Measurements from ENCODE around the gene GRM2.

GRM2 gene

DNA sequence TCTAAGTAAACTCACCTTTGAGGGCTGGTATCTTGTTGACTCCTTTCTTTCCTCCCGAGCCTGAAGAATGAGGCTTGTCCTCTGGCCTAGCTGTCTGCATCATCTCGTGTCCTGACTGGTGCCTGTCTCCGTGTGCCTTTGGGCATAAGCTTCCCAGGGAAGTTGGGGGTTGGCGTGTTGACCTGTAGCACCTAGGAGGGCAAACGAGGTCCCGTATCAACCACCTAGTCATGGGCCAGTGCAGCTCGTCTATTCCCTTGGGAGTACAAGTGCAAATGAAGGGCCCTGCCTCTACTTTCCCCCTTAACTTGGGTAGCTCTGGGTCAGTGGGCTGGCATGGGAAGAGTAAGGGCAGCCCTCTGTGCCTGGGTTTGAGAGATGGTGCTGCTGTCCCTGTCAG, 27.1 kb upstream of the GRM2 start:
- peak overlapping the region; percentile 86 for H3K27ac ChIP-seq
- DNase-seq (ENCODE audit: low read depth, low spot score): no peak

DNA sequence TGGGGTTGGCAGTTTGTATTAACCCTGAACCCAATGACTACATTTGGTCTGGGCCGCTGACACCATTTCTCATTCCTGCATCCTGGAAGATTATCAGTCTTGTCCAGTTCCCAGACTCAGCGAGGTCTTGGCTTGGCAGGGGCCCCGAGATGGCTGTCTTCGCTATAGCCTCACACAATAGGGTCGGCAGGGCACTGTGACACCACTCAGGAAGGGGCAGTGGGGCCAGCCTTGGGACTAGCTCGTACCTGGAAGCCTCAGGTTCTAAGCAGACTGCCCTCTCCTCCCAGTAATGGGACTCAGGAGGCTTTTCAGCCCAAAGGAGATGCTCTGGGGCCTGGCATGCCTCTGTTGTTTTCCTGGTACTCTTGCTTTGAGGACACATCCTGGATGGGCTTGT, 26.7 kb upstream of the GRM2 start:
- H3K27ac ChIP-seq: peak overlapping the region; percentile 86
- DNase-seq (ENCODE audit: low read depth, low spot score): no peak

DNA sequence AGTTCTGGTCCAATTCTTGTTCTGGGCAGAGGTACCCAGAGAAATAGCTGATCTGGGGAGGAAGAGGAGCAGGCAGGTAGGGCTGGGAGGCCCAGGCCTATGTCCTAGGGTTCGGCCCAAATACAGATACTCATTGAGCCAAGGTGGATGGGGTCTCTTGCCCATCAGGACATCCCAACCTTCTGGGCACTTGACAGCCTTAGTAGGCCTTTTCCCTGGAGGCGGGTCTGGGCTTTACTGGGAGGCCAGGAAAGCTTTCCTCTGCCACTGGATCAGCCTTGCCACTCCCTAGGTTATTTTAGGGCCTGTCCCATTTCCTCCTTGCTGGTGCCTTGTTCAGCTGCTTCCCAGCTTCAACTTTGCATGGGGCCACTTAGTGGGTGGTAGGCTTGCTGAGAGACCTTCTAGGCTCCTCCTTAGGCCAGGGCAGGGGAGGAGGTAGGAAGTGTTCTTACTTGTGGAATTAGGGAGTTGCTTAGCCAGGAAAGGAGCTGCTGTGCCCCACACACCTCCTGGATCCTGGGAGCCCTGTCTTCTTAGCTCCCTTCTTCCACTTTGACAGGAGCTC, 26.1 kb upstream of the GRM2 start:
- no peak for DNase-seq (ENCODE audit: low read depth, low spot score)
- H3K27ac ChIP-seq: peak overlapping the region; percentile 86

DNA sequence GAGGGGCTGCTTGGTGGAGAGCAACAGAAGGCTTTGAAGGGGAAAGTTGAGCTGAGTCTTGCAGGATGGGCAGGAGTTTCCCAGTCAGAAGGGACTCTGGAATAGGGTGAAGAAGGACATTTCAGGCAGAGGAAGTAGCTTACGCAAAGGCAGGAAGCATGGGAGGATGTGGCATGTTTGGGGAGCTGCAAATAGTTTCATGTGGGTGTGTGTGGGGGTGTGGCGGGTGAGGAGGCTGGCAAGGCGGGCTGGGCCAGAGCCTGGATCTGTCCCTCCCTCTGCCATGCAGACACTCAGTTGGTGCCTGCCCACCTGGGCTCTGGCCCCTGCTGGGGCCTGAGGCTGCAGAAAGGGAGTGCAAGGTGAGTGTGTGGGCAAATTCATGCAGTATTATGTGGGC, 25.4 kb upstream of the GRM2 start:
- peak; percentile 41 for DNase-seq (ENCODE audit: low read depth, low spot score)
- H3K27ac ChIP-seq: peak overlapping the region; percentile 86

DNA sequence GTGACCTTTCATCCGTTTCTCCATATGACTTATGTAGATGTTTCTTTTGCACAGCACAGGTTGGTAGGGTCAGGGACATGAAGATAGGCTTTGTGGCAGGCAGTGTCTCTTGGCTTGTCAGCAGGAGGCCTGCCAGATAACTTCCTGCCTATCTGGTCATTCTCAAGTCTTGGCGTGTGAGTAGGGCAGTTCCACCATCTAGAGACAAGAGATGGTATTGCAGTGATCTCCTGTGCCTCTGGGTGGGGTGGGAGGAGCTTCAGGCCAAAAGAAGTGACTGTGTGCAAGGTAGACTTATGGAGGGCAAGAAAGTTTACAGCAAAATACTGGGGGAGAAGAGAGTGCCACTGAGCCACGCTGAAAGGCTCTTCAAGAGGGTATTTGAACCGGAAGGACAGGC, 24.8 kb upstream of the GRM2 start:
- peak; percentile 59 for DNase-seq (ENCODE audit: low read depth, low spot score)

DNA sequence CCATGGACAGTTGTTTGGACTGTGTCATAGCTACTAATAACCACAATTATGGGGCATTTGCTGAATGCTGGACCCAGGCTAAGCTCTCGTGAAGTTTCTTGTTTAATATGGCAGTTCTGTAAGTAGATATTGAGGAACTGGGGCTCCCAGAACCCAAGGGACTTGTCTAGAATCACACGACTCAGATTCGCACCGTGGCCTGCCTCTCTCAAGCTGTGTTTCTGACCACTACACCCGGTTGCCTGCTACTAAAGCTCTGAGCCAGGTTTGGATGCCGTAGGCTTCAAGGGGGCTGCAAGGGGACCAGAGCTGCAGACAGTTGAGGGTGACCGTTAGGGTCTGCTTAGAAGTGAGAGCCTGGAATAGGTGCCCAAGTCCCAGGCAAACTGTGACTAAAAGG, 24.3 kb upstream of the GRM2 start:
- H3K27ac ChIP-seq: no peak overlapping the region
- no peak for DNase-seq (ENCODE audit: low read depth, low spot score)

More for the DNA sequence above, 24.8 kb upstream of the GRM2 start:
- H3K27ac ChIP-seq: peak overlapping the region; percentile 86

DNA sequence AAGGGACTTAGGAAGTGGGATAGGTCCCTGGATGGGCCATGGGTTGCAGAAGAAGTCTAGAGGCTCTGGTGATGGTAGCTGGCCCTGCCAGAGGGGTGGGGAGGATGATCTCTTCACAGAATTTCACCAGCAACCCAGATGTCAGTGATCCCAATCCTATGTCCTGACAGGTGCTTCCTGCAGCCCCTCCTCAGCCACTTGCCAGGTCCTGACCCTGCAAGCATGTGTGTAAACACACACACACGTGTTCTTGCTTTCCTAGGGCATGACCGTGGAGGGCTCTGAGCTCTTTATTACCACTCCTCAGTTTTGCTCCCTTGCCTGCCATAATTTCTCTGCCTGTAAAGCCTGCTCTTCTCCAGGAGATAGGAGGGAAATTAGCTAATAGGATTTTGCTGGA, 23.3 kb upstream of the GRM2 start:
- DNase-seq (ENCODE audit: low read depth, low spot score): no peak

DNA sequence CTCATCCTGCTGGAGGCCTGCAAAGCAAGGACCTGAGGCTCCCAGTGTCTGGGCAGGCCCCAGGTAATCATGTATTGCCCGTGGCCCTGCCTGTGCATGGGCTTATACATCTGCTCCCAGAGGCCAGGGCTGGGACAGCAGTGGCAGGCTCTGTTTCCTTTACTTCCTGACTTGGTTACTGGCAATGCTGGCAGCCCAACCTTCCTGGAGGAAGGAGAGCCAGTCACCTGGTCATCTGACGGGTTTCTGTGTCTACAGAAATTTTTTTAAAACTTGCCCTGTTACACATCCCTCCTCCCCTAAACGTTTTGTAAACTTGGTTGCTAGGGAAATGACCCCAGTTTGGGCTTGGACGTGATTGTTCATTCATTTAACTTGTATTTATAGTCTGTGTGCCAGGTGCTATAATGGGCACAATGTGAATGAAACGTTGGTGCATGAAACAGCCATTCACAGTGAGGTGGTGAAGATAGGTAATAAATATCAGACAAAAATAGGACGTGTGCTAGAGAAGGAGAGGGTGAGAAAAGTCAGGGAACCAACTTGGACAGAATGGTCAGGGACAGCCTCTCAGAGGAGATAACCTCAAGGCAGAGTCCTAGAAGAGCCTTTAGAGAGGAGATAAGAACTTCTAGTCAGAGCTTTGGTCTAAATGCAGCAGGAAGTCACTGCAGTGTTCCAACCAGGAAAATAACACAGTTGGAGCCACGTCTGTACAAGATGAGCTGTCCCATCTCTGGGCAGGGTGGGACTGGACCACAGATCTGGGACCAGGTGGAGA, 21.7 kb upstream of the GRM2 start:
- no peak for DNase-seq (ENCODE audit: low read depth, low spot score)
- no peak overlapping the region for H3K27ac ChIP-seq

More for the DNA sequence above, 23.3 kb upstream of the GRM2 start:
- no peak overlapping the region for H3K27ac ChIP-seq

DNA sequence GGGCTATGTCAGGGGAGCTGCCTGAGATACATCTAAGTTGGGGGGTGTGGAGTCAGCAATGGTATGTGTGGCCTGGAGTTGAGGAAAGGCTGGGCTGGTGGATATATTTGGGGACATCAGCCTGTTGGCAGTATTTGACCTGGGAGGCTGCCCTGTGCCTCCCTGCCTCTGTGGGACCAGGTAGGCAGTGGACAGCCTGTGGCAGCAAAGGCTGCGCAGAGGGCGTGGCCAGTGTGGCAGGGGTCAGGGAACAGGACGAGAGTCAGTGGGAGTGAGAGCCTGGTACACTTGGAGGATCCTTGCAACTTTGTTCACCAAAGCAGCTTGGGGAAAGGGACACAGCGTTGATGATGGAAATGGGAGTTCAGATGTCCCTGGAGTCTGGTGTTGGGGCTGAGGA, 20.8 kb upstream of the GRM2 start:
- DNase-seq (ENCODE audit: low read depth, low spot score): no peak
- no peak overlapping the region for H3K27ac ChIP-seq

DNA sequence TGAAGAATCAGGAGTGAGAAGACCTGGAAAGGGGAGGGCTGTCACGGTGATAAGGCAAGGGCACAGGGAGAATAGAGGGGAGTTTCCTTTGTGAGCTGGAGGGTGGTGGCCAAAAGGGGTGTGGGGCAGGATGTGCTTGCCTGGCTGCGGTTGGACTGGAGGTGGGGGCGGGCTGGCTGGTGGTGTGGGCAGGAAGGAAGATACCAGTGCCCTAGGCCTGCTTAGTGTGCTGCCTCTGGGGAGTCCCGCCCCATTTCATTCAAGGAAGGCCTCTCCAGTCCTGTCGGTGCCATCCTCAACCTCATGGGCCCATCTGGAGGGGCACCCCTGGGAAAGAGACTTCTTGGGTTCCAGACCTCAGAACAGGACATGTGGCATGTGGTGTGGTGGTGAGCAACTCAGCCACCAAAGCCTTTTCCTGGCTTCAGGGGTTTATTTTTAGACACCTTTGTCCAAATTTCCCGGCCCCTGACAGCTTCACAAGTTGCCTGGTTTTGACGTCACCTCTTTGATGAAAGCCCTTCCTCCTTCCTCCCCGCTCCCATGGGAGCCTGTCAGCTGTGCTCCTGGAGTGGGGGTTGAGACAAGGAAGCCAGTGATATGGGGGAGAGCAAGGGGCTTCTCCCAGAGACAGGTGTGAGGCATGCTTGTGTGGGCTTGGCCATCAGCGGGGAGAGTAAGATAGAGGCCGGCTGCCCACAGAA, 20.2 kb upstream of the GRM2 start:
- no peak overlapping the region for H3K27ac ChIP-seq
- no peak for DNase-seq (ENCODE audit: low read depth, low spot score)

DNA sequence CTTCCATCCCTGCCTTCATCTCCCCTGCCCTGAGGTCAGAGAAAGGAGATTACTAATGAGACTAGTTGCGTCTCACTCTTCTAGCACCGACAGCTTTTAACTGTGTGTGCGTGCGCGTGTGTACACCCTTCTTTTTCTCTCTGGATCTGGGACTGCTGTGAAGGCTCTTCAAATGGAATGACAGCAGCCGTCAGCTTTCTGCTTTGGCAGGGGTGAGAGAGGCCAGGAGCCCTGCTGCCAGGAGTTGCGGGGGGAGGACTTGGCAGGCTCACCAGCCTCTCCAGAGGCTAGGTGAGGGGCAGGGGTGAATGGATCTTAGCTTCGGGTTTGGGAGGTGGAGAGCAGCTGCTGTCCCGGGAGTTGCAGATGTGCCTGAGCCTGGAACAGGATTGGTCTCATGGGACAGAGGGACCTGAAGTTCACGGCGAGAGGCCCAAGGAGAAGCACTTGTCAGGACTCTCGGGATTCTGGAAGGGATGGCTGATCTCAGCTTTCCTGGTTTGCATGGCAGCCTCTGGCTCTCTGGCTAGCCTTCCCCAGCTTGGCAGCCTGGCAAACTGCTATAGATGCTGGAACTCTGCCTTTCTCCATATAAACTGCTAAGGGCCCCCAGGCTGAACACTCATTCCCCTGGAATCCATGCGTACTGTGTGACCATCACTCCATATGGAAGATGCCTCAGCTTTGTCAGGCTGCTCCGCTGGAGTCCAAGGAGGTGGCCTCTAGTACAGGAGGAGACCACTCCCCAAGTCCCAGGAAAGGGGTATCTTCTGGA, 19.2 kb upstream of the GRM2 start:
- no peak for DNase-seq (ENCODE audit: low read depth, low spot score)
- no peak overlapping the region for H3K27ac ChIP-seq

DNA sequence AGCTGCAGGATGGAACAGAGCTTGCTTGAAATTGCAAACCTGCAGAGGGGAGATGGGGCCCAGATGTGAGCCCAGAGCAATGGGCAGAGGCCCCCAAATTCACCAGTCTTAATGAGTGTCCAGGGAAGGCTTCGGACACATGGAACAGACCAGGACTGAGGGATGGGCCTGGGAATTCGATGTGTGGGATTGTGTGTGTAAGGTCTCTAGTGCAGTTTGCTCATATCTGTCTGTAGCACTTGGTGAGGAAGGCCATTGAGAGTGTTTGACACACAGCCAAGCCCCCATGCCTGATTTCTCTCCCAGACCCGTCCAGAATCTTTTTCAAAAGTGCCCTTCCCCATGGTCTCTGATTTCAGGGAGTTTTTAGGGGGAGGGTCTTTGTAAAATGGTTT, 18.7 kb upstream of the GRM2 start:
- no peak overlapping the region for H3K27ac ChIP-seq
- DNase-seq (ENCODE audit: low read depth, low spot score): no peak

DNA sequence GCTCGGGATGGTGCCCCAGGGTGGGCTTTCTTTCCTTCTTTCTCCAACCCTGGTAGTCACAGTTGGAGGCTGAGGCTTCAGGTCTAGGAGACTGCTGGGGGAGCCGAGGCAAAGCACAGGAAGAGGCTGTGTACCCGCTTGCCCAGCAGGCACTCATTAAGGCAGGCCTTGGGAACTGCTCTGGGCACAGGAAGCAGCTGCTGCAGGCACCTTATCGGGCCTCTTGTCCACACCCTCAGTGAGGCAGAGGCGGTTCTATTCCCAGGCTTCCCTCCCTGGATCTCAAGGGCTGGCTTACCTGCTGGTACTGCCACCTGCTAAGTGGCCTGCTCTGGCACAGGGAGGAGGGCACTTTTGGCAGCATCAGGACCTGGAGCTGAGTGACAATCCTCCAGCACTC, 15.8 kb upstream of the GRM2 start:
- H3K27ac ChIP-seq: no peak overlapping the region
- DNase-seq (ENCODE audit: low read depth, low spot score): no peak

DNA sequence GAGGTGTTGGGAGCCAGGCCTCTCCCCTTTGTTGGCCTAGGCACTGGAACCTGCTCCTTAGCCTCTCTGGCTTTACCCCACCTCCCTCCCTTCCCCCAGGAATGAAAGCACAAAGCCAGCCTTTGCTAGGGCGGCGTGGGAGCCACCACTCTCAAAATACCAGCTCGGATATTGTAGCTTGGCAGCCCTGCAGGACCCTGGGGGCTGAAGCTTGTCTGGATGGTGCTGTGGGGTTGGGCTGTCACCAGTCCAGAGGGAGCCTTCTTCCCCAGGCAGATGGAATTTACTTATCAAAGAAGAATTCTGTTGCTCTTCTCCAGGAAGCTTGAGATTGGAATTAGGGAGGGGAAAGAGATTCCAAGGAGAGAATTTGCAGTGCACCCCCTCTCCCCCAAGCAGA, 14.9 kb upstream of the GRM2 start:
- H3K27ac ChIP-seq: no peak overlapping the region
- no peak for DNase-seq (ENCODE audit: low read depth, low spot score)

DNA sequence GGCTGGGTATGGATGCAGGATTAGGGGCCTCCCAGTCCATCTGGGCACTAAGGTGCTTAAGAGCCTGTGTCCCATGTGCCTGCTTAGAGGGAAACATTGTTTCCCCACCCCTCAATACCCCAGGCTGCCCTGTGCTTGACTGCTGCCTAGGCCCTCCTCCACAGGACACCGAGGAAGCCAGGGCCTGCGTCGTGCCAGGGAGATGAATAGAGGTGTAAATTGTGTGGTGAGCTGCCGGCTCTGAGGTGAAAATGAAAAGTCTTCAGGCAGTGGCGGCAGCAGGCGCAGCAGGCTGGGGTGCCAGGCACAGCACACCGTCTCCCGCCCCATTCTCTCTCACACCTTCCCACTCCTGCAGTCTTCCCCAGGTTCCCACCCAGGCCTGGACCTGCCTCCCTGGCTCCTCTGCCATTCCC, 13.9 kb upstream of the GRM2 start:
- no peak overlapping the region for H3K27ac ChIP-seq
- no peak for DNase-seq (ENCODE audit: low read depth, low spot score)

DNA sequence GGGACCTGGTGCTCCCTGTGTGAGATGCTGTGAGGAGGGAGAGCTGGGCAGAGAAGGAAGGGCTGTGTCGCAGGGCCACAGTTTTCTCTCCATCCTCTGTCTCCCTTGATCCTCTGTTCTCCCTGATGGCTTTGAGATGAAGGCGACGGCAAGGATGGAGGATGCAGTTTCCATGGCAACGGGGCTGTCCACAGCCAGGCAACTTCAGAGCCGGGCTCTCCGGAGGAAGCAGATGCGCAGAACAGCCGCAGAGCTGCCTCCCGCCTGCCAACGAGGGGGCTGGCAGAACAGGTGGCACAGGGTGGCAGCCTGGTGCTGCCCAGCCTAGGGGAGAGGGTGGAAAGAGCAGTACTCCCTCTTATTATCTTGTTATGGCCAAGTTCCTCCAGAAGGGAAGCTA, 9.9 kb upstream of the GRM2 start:
- no peak overlapping the region for H3K27ac ChIP-seq
- no peak for DNase-seq (ENCODE audit: low read depth, low spot score)

DNA sequence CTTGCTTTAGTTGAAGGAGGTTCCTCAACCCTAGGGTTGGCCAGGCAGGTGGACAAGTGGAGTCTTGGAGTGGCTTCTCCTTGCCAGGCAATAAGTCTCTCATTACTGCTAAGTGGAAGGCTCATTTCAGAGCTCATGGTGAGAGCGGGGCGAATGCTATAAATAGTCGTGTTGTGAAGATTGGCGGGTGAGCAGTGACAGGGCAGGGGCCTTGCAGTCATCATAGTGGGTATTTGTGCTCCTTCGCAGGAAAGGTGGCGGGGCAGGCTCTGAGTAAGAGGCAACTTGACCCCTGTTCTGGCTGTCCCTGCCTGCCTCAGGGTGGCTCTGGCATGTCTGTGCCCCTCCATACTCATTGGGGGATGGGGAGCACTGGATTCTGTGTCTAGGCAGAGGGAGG, 8.7 kb upstream of the GRM2 start:
- no peak for DNase-seq (ENCODE audit: low read depth, low spot score)
- no peak overlapping the region for H3K27ac ChIP-seq

DNA sequence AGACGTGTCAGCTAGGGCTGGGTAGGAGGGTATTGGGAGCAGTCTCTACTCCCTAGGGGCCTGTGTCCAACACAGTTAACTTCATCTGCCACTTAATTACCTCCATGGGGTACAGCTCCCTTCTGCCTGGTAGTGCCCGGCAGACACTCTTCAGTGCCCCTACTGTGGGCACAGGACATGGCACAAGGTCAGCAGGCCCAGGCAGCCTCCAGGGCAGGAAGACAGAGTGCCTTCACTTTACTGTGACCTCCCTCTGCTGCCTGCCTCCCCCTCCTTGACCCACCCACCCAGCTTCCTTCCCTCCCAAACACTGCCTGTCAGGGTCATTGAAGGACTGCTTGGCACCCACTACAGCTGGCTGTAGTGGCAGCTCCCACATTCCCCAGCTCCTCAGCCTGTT, 6.5 kb upstream of the GRM2 start:
- H3K27ac ChIP-seq: no peak overlapping the region

DNA sequence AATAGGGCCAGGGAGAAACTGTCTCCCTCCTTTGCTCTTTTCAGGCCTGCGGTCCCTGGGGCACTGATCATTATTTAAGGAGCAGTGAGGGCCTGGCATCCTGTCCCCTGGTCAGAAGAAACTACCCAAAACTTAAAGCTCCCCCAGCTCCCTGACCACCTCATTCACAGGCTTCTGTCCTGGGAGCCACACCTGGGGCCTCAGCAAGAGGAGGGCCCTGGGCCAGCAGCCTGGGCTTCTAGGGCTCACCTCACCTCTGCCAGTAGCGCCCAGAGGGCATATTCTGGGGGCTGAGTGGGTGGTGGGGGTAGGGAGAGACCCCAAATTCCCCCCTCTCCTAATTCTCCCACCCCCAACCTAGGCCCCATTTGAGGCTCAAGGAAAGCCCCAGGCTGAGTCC, 4.7 kb upstream of the GRM2 start:
- no peak for DNase-seq (ENCODE audit: low read depth, low spot score)
- H3K27ac ChIP-seq: no peak overlapping the region

More for the DNA sequence above, 6.5 kb upstream of the GRM2 start:
- DNase-seq (ENCODE audit: low read depth, low spot score): no peak

DNA sequence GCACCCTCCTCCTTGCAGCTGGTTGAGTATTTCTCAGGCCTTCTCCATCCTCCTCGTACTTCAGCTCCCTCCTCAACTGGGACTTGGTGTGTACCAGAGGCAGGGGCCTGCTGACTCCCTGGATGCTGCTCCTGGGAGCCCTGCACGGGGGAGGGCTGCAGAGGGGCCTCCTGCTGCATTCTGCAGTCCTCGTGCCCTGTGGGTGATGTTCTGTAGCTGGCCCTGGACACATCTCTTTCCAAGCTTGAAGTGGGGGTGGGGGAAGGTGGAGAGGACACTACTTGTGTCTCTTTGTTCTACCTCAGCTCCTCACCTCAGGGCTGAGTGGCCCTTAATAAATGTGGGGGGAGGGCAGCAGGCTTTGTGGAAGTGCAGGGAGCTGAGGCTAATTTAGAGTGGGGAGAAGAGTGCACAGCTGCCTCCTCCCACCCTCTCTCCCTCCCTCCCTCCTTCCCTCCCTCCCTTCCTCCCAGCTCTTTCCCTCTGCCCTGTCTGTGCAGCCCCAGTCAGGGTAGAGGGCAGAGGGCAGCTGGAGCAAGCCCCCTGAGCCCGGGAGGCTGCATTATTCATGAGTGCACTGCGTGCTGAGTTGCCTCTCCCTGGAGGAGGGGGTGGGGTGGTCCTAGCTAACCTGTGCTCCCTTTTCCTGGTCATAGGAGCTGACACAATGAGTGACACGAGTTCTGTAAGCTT, 3.7 kb upstream of the GRM2 start:
- no peak for DNase-seq (ENCODE audit: low read depth, low spot score)
- no peak overlapping the region for H3K27ac ChIP-seq
